ENCODE data around the gene POU3F3. TPM values are rescaled to one million over a fixed set of nuclear protein-coding genes. Genes with fewer than 3 reads are reported as not detected.

The POU3F3 gene
- total RNA-seq, 1 donor from 2014 or later = not detected

DNA sequence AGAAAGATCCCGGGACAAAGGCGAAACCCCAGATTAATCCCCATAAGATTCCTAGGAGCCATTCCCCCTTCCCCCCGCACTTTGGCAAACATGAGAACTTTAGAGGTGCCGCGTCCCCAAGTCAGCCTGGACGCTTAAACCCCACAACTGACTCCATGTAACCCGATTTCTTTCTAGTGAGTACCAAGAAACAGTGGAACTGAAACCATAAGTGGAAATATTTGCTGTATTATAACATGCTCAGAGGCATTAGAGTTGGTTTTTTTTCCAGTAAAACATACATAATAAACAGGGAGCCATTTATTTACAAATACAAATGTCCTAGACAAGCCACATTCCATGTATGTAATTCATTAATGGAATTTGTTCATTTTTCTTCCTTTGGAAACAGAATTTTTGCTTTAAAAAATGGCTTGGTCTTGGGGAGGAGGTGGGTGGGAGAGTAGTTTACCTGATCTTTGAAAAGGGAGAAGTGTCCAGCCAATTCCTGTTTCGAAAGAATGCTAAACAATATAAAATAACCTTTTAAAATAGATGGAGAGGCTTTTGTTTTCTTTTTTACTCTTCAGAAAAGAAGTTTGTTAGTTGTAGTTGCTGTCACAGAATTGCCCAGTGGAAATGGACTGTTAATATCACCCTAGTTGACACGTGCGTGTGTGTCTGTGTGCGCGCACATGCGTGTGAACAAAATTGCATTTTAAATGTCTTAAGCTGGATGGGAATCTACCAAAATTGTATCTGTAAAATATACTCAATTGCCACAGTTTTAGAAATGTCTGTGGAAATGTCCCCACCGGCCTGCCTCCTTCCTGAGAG, 10.6 kb downstream of the POU3F3 start:
- intact Hi-C loops (cut with micrococcal nuclease) = no loop called here

DNA sequence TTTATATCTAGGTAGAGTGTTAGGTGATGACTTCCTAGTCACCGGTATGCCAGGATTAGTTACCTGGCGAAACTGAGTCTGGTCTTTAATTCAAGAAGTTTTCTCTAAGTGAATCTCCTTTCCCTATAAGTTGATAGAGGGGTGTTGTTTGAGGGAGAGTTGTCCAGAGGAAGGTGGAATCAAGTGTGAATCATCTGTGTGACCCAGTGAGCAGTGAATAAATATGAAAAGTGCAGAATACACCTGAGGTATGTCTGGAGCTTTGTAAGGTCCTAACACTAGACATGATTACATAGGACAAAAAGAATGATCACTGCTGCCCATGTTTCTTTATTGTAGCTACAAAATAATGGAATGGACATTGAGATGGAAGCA, 11.2 kb downstream of the POU3F3 start:
- no peak overlapping the region for H3K4me3 Mint-ChIP-seq
- ChIA-PET CTCF (interaction anchor here (1.0 kb wide), 1 partner anchor 16 kb away, joined by 3 read pairs; no protein-coding TSS in a partner anchor), POLR2A (no interaction called here)
- H3K36me3 Mint-ChIP-seq (ENCODE audit: low read depth) = no peaks in the 10 kb centered on the region
- TF ChIP-seq, protein P1, sequence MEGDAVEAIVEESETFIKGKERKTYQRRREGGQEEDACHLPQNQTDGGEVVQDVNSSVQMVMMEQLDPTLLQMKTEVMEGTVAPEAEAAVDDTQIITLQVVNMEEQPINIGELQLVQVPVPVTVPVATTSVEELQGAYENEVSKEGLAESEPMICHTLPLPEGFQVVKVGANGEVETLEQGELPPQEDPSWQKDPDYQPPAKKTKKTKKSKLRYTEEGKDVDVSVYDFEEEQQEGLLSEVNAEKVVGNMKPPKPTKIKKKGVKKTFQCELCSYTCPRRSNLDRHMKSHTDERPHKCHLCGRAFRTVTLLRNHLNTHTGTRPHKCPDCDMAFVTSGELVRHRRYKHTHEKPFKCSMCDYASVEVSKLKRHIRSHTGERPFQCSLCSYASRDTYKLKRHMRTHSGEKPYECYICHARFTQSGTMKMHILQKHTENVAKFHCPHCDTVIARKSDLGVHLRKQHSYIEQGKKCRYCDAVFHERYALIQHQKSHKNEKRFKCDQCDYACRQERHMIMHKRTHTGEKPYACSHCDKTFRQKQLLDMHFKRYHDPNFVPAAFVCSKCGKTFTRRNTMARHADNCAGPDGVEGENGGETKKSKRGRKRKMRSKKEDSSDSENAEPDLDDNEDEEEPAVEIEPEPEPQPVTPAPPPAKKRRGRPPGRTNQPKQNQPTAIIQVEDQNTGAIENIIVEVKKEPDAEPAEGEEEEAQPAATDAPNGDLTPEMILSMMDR (IDR thresholded peaks at IDR 0.05) = no peak
- ATAC-seq (ENCODE audit: low read depth) (no peak), DNase-seq (no peak)
- no peak overlapping the region for H3K27ac Mint-ChIP-seq
- intact Hi-C loops (cut with micrococcal nuclease) = no loop called here
- H3K27me3 Mint-ChIP-seq = peaks cover 71% of the 10 kb centered on the region
- H3K4me1 Mint-ChIP-seq = peaks cover 11% of the 10 kb centered on the region
- no peaks in the 10 kb centered on the region for H3K9me3 Mint-ChIP-seq

More for the DNA sequence above, 10.6 kb downstream of the POU3F3 start:
- Mint-ChIP-seq H3K27ac (no peak overlapping the region), H3K4me3 (peak overlapping the region; percentile 41), H3K36me3 (ENCODE audit: low read depth) (no peaks in the 10 kb centered on the region), H3K27me3 (peaks cover 74% of the 10 kb centered on the region), H3K4me1 (peaks cover 11% of the 10 kb centered on the region), H3K9me3 (no peaks in the 10 kb centered on the region)
- ChIA-PET CTCF (interaction anchor here (1.0 kb wide), 1 partner anchor 15 kb away, joined by 3 read pairs; no protein-coding TSS in a partner anchor), POLR2A (no interaction called here)
- TF ChIP-seq, protein P1 (IDR thresholded peaks at IDR 0.05) = no peak
- DNase-seq (no peak), ATAC-seq (ENCODE audit: low read depth) (no peak)

DNA sequence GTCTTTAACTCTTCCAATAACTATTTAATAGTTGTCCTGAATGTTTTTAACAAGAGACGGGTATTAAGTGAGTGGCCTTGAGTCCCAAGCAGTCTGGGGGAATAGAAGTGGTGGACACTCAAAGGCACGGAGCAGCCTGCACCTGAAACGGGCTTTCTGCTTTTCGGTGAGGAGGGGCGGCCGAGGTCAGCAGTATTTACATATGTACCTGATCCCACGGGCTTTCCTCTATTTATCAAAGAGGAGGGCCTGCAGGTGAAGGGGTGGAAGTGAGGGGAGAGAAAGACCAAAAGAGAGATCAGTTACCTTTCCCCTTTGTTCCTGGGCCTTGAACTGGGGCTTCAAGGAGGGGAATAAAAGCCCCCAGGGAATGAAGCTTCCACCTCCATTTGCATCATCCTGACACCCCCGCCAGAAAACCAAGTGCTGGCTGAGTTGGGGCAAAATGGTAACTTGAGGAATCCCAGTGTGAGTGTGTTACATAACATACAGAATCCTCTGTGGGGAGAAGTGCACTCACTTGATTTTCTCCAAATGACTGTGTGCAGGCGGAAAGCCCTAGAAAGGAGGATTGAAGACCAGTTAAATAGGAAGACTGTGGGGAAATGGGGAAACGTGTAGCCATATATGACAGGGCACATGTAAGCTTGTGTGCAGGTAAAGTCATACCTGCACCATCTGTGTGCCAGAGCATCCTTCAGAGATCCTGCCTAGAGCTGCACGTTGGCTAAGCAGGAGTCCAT, 12.4 kb downstream of the POU3F3 start:
- H3K4me1 Mint-ChIP-seq = peaks cover 11% of the 10 kb centered on the region
- no peak overlapping the region for H3K4me3 Mint-ChIP-seq
- peaks cover 76% of the 10 kb centered on the region for H3K27me3 Mint-ChIP-seq
- no peak for ATAC-seq (ENCODE audit: low read depth)
- intact Hi-C loops (cut with micrococcal nuclease) = no loop called here
- H3K27ac Mint-ChIP-seq = no peak overlapping the region
- no peaks in the 10 kb centered on the region for H3K36me3 Mint-ChIP-seq (ENCODE audit: low read depth)
- POLR2A ChIA-PET = no interaction called here
- H3K9me3 Mint-ChIP-seq = no peaks in the 10 kb centered on the region
- CTCF ChIA-PET = interaction anchor here (1.3 kb wide), 1 partner anchor 110 kb away, joined by 3 read pairs; no protein-coding TSS in a partner anchor
- TF ChIP-seq, protein P1 (IDR thresholded peaks at IDR 0.05) = no peak
- DNase-seq = no peak

DNA sequence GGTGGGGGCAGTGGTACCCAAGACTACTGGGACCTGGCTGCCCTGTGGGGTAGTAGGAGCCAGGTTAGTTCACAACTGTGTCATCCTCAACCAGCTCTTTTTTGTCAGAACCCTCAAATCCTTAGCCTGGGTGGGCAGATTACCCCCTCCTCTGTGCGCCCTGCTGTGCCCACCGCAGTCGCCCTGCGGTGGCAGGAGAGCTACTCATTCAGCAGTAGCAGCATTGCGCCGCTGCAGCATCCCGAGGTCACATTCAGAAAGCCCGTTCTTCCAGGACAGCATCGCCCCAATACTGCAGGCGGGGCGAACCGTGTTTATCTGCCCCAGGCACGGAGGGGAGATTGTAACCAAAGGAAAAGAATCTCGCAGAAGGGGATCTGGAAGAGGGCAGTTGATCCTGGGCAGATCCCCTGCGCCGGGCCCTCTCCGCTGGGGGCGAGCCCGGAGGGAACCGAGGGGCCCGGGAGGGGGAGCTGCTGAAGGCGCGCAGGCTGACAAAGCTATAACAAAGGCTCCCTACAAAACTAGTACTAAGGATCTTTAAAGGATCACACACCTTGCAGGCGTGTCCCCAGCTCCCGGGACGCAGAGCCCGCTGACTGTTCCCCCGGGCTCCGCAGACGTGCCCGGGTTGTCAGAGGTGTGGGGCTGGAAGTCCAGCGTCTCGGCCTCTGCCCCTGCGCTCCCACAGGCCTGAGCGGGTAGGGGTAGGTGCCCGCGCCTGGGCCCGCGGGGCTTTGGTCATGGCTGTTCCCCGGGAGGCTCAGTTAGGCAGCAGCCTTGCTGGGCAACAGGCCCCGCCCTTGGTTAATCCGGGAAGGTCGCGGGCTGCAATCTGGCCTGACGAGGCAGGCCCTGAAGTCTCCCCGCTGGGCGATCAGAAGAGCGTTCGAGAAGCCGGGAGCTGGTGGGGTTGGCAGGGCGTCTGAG, 13.2 kb downstream of the POU3F3 start:
- intact Hi-C loops (cut with micrococcal nuclease) = no loop called here
- no peaks in the 10 kb centered on the region for H3K9me3 Mint-ChIP-seq
- ChIA-PET CTCF (interaction anchor here (1.3 kb wide), 1 partner anchor 109 kb away, joined by 3 read pairs; no protein-coding TSS in a partner anchor), POLR2A (no interaction called here)
- H3K4me3 Mint-ChIP-seq = no peak overlapping the region
- TF ChIP-seq, protein P1 (IDR thresholded peaks at IDR 0.05) = no peak
- H3K27ac Mint-ChIP-seq = no peak overlapping the region
- ATAC-seq (ENCODE audit: low read depth) (no peak), DNase-seq (no peak)
- no peaks in the 10 kb centered on the region for H3K36me3 Mint-ChIP-seq (ENCODE audit: low read depth)
- H3K27me3 Mint-ChIP-seq = peaks cover 76% of the 10 kb centered on the region
- peaks cover 14% of the 10 kb centered on the region for H3K4me1 Mint-ChIP-seq
